Trophoblast cell (in vitro differentiated cells and primary cell): ENCODE measurements around the gene LRCH1.

Experiments used
- DNase-seq, 2 donors: peaks; one replicate each; pipeline ENCODE4 v3.0.0-alpha.2; 2016
- H2AFZ ChIP-seq: 2 replicates; pipeline ENCODE4 v1.6.1; 2013; ENCODE audit warnings: low read length, moderate library complexity, mild to moderate bottlenecking; ENCODE audit not compliant: insufficient read depth, poor library complexity
- H2AK5ac ChIP-seq: 2 replicates; pipeline ENCODE4 v1.6.1; 2013; ENCODE audit warnings: mild to moderate bottlenecking, low read length
- H2BK120ac ChIP-seq: 2 replicates; pipeline ENCODE4 v1.6.1; 2013; ENCODE audit warnings: low read length, mild to moderate bottlenecking, moderate library complexity; ENCODE audit not compliant: insufficient read depth, poor library complexity
- H2BK12ac ChIP-seq: 2 replicates; pipeline ENCODE4 v1.6.1; 2013; ENCODE audit warnings: mild to moderate bottlenecking, low read length, moderate library complexity
- H2BK5ac ChIP-seq: 2 replicates; pipeline ENCODE4 v1.6.1; 2013; ENCODE audit warnings: low read length, low read depth, moderate library complexity, mild to moderate bottlenecking; ENCODE audit not compliant: poor library complexity
- H3K14ac ChIP-seq: 2 replicates; pipeline ENCODE4 v1.6.1; 2013; ENCODE audit warnings: mild to moderate bottlenecking, low read length
- H3K18ac ChIP-seq: 2 replicates; pipeline ENCODE4 v1.6.1; 2013; ENCODE audit warnings: mild to moderate bottlenecking, low read length
- H3K23ac ChIP-seq: 2 replicates; pipeline ENCODE4 v1.6.1; 2013; ENCODE audit warnings: low read length
- H3K27ac ChIP-seq: 2 replicates; pipeline ENCODE4 v1.5.1; 2013; ENCODE audit warnings: low read depth, mild to moderate bottlenecking, inconsistent platforms, low read length, moderate library complexity
- H3K27me3 ChIP-seq: 2 replicates; pipeline ENCODE4 v1.6.1; 2013; ENCODE audit warnings: inconsistent platforms, mild to moderate bottlenecking, low read length, moderate library complexity; ENCODE audit not compliant: insufficient read depth
- H3K36me3 ChIP-seq, 2 experiments: 1 replicate in 1 of 2; 2 replicates in 1 of 2; pipeline ENCODE4 v1.6.1; 2013; ENCODE audit warnings: low read length in 2 of 2, mild to moderate bottlenecking in 2 of 2, moderate library complexity in 1 of 2; ENCODE audit not compliant: insufficient read depth in 2 of 2, control insufficient read depth in 1 of 2
- H3K4ac ChIP-seq: 2 replicates; pipeline ENCODE4 v1.6.1; 2013; ENCODE audit warnings: low read depth, mild to moderate bottlenecking, low read length, moderate library complexity
- H3K4me1 ChIP-seq, 2 experiments: 1 replicate in 1 of 2; 2 replicates in 1 of 2; pipeline ENCODE4 v1.6.1; 2013; ENCODE audit warnings: low read length in 2 of 2, mild to moderate bottlenecking in 2 of 2, moderate library complexity in 1 of 2; ENCODE audit not compliant: insufficient read depth in 2 of 2, control insufficient read depth in 1 of 2
- H3K4me2 ChIP-seq: 2 replicates; pipeline ENCODE4 v1.6.1; 2013; ENCODE audit warnings: inconsistent platforms, mild to moderate bottlenecking, low read length, moderate library complexity
- H3K4me3 ChIP-seq: 2 replicates; pipeline ENCODE4 v1.5.1; 2013; ENCODE audit warnings: mild to moderate bottlenecking, low read depth, low read length, inconsistent platforms
- H3K79me1 ChIP-seq: one replicate; pipeline ENCODE4 v1.6.1; 2013; ENCODE audit warnings: low read length
- H3K79me2 ChIP-seq: 2 replicates; pipeline ENCODE4 v1.6.1; 2013; ENCODE audit warnings: low read length, mild to moderate bottlenecking; ENCODE audit not compliant: control insufficient read depth, insufficient read depth, poor library complexity
- H3K9ac ChIP-seq: 2 replicates; pipeline ENCODE4 v1.6.1; 2013; ENCODE audit warnings: mild to moderate bottlenecking, low read length
- H3K9me3 ChIP-seq: 2 replicates; pipeline ENCODE4 v1.6.1; 2013; ENCODE audit warnings: low read depth, mild to moderate bottlenecking, control low read depth, inconsistent platforms, low read length; ENCODE audit not compliant: insufficient read depth
- H4K12ac ChIP-seq: 2 replicates; pipeline ENCODE4 v1.6.1; 2013; ENCODE audit warnings: low read depth, mild to moderate bottlenecking, low read length, moderate library complexity
- H4K8ac ChIP-seq: 2 replicates; pipeline ENCODE4 v1.6.1; 2013; ENCODE audit warnings: low read depth, mild to moderate bottlenecking, low read length, moderate library complexity
- H4K91ac ChIP-seq: one replicate; pipeline ENCODE4 v1.6.1; 2013; ENCODE audit warnings: low read depth, mild to moderate bottlenecking, low read length, moderate library complexity
- WGBS: extraction: QIAGEN DNeasy Blood & Tissue Kit; methylation state at CpG from one replicate; pipeline ENCODE4 v1.1.7; 2013; ENCODE audit warnings: missing lambda C conversion rate; ENCODE audit not compliant: insufficient read length, insufficient coverage; ENCODE audit errors: extremely low coverage; 5-methylcytosine and 5-hydroxymethylcytosine counted together

The LRCH1 gene

DNA sequence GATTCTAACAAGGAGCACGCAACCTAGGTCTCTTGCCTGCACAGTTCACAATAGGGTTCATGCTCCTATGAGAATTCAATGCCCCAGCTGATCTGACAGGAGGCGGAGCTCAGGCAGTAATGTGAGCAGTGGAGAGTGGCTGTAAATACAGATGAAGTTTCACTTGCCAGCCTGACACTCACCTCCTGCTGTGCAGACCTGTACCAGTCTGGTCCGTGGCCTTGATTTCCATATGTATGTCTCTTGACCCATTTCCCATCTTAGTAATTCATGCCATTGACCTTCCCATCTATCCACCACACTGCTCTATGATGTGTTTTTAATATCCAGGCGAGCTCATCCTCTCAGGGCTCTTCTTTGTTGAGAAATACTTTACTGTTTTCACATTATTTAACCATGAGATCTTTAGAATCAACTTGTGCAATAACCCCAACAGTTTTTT, 95.2 kb downstream of the LRCH1 start:
- Histone ChIP-seq H3K4me1 (peaks cover 4 to 6% of the 10 kb centered on the region in 2 experiments), H3K9me3 (no peaks in the 10 kb centered on the region), H2BK12ac (no peak overlapping the region), H3K23ac (no peak overlapping the region), H3K4me3 (no peak overlapping the region), H3K4ac (no peak overlapping the region), H2AFZ (no peak overlapping the region), H3K79me1 (peaks cover 4% of the 10 kb centered on the region), H3K27me3 (no peaks in the 10 kb centered on the region), H2AK5ac (no peak overlapping the region), H3K4me2 (no peak overlapping the region), H3K14ac (no peak overlapping the region), H4K8ac (no peak overlapping the region), H3K79me2 (peaks cover 3% of the 10 kb centered on the region), H3K36me3 (peaks cover 0 to 2% of the 10 kb centered on the region in 2 experiments), H4K91ac (no peak overlapping the region), H2BK120ac (no peak overlapping the region), H3K18ac (no peak overlapping the region), H2BK5ac (no peak overlapping the region), H3K27ac (no peak overlapping the region), H3K9ac (no peak overlapping the region), H4K12ac (no peak overlapping the region)
- peak in 1 of 2 donors; percentile 41 for DNase-seq
- WGBS: no CpG with 5 or more reads among the region's 4 CpGs

GRCh38 chr13:46649816-46650215, 96.8 kb downstream of the LRCH1 start:
- H3K79me1 ChIP-seq: no peaks in the 10 kb centered on the region
- H4K8ac ChIP-seq: no peak overlapping the region
- no peak overlapping the region for H3K27ac ChIP-seq
- WGBS: no CpG with 5 or more reads among the region's 1 CpG
- H3K4ac ChIP-seq: no peak overlapping the region
- H3K36me3 ChIP-seq: peaks cover 0 to 4% of the 10 kb centered on the region in 2 experiments
- H3K18ac ChIP-seq: no peak overlapping the region
- H2AFZ ChIP-seq: no peak overlapping the region
- no peak overlapping the region for H3K9ac ChIP-seq
- no peaks in the 10 kb centered on the region for H3K27me3 ChIP-seq
- DNase-seq: no peak
- H3K4me1 ChIP-seq: peaks cover 0 to 2% of the 10 kb centered on the region in 2 experiments
- no peaks in the 10 kb centered on the region for H3K79me2 ChIP-seq
- no peak overlapping the region for H3K4me2 ChIP-seq
- H3K4me3 ChIP-seq: no peak overlapping the region
- no peaks in the 10 kb centered on the region for H3K9me3 ChIP-seq
- H3K23ac ChIP-seq: no peak overlapping the region
- H2AK5ac ChIP-seq: no peak overlapping the region
- no peak overlapping the region for H2BK120ac ChIP-seq
- H3K14ac ChIP-seq: no peak overlapping the region
- no peak overlapping the region for H4K91ac ChIP-seq
- no peak overlapping the region for H2BK12ac ChIP-seq
- H4K12ac ChIP-seq: no peak overlapping the region
- no peak overlapping the region for H2BK5ac ChIP-seq

DNA sequence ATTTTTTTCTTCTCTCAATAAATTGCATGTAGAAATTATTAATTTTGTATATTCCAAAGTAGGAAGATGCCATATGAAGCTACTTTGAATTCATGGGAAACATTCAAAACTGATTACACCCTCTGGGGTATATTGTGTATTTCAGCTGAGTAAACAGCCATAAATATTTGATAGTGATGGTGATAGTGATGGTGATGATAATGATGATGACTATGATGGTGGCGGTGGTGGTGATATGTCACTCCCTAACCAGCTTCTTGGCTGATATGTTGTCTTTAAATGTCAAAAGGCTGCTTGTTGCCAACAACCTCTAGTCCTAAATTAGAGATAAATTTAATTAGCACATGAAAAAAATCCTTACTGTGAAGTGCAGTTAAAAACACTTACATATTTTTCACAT, 102.0 kb downstream of the LRCH1 start:
- peaks cover 0 to 4% of the 10 kb centered on the region in 2 experiments for H3K36me3 ChIP-seq
- peak in 1 of 2 donors; percentile 78 for DNase-seq
- no peaks in the 10 kb centered on the region for H3K27me3 ChIP-seq
- H2BK5ac ChIP-seq: no peak overlapping the region
- peaks cover 7 to 8% of the 10 kb centered on the region in 2 experiments for H3K4me1 ChIP-seq
- H2BK120ac ChIP-seq: no peak overlapping the region
- no peak overlapping the region for H3K18ac ChIP-seq
- no peak overlapping the region for H3K14ac ChIP-seq
- H3K27ac ChIP-seq: peak overlapping the region; percentile 86
- H4K8ac ChIP-seq: no peak overlapping the region
- no peak overlapping the region for H3K4ac ChIP-seq
- H3K79me1 ChIP-seq: peaks cover 11% of the 10 kb centered on the region
- H3K9me3 ChIP-seq: no peaks in the 10 kb centered on the region
- H3K4me3 ChIP-seq: no peak overlapping the region
- no peak overlapping the region for H2AK5ac ChIP-seq
- H3K4me2 ChIP-seq: no peak overlapping the region
- H3K23ac ChIP-seq: no peak overlapping the region
- no peak overlapping the region for H2AFZ ChIP-seq
- no CpG with 5 or more reads among the region's 1 CpG for WGBS
- no peak overlapping the region for H4K12ac ChIP-seq
- H4K91ac ChIP-seq: no peak overlapping the region
- no peak overlapping the region for H3K9ac ChIP-seq
- no peak overlapping the region for H2BK12ac ChIP-seq
- H3K79me2 ChIP-seq: peaks cover 4% of the 10 kb centered on the region

- Histone ChIP-seq H3K9me3 (no peaks in the 10 kb centered on the region), H3K4me2 (peak overlapping the region; percentile 4), H2BK12ac (no peak overlapping the region), H2AK5ac (no peak overlapping the region), H3K4me3 (no peak overlapping the region), H3K18ac (no peak overlapping the region), H3K4me1 (peaks cover 7 to 8% of the 10 kb centered on the region in 2 experiments), H3K14ac (no peak overlapping the region), H3K27me3 (no peaks in the 10 kb centered on the region), H2AFZ (no peak overlapping the region), H3K23ac (no peak overlapping the region), H4K91ac (no peak overlapping the region), H3K79me1 (peaks cover 11% of the 10 kb centered on the region), H4K8ac (no peak overlapping the region), H4K12ac (no peak overlapping the region), H3K4ac (no peak overlapping the region), H3K79me2 (peaks cover 4% of the 10 kb centered on the region), H2BK120ac (no peak overlapping the region), H3K9ac (no peak overlapping the region), H3K27ac (peak overlapping the region; percentile 86), H2BK5ac (no peak overlapping the region), H3K36me3 (peaks cover 0 to 4% of the 10 kb centered on the region in 2 experiments)
- DNase-seq: peak; percentile 87 to 96
- WGBS: no CpG with 5 or more reads among the region's 8 CpGs
Observed at GRCh38 chr13:46655377-46656180, 102.6 kb downstream of the LRCH1 start.
